Thoracic aorta (tissue), 2 donors: ENCODE data around the gene TTC13. TPM values are rescaled to one million over a fixed set of nuclear protein-coding genes. Genes with fewer than 3 reads are reported as not detected.

Experiments
- ATAC-seq: fragments of 150-250 bp; one replicate; pipeline ENCODE4 v1.8.0; 2017; ENCODE audit warnings: low read depth; ENCODE audit not compliant: insufficient number of reproducible peaks, low FRiP score
- DNase-seq: peaks from one replicate; pipeline ENCODE4 v3.0.0-alpha.2; 2020; ENCODE audit warnings: low spot score
- H3K27ac ChIP-seq, 2 donors: fragments of 200-600 bp; sonication (generic); 1 replicate in 1 of 2; 2 replicates in 1 of 2; pipeline ENCODE4 v1.5.1; 2016; ENCODE audit warnings: mild to moderate bottlenecking in 2 of 2, moderate library complexity in 2 of 2
- H3K27me3 ChIP-seq: fragments of 200-600 bp; sonication (generic); replicated peaks from 2 replicates; pipeline ENCODE4 v1.6.0; 2016; ENCODE audit warnings: mild to moderate bottlenecking; ENCODE audit not compliant: insufficient read depth
- H3K36me3 ChIP-seq: fragments of 200-600 bp; sonication (generic); one replicate; pipeline ENCODE4 v1.5.1; 2016
- H3K4me1 ChIP-seq, 2 donors: fragments of 200-600 bp; sonication (generic); 1 replicate in 1 of 2; 2 replicates in 1 of 2; pipeline versions ENCODE4 v1.5.1 to v1.6.0; 2016; ENCODE audit warnings: low read depth in 2 of 2, mild to moderate bottlenecking in 1 of 2; ENCODE audit not compliant: control insufficient read depth in 1 of 2
- H3K4me3 ChIP-seq: fragments of 200-600 bp; sonication (generic); 2 replicates; pipeline ENCODE4 v1.5.1; 2016; ENCODE audit warnings: mild to moderate bottlenecking
- H3K9me3 ChIP-seq: fragments of 200-600 bp; sonication (generic); 2 replicates; pipeline ENCODE4 v1.5.1; 2016
- CTCF ChIP-seq: fragments of 200-600 bp; sonication (generic); IDR thresholded peaks from one replicate; pipeline ENCODE4 v1.5.1; 2019; ENCODE audit warnings: antibody characterized with exemption
- total RNA-seq, 2 donors: library from RNA; depleted of rRNA; stranded (reverse); fragments of >200 nt; gene quantifications; one replicate each; pipeline versions ENCODE4 v1.1.0 to v1.2.3, GENCODE V29; 2016

Gene TTC13
- total RNA-seq, 2 donors from 2014 or later = 35.0 to 66.1 TPM

GRCh38 chr1:231001892-231002291, 23.2 kb upstream of the TTC13 start:
- no peak for DNase-seq
- no peaks in the 10 kb centered on the region for H3K4me1 ChIP-seq
- peaks cover 33% of the 10 kb centered on the region for H3K36me3 ChIP-seq
- H3K27ac ChIP-seq = no peak overlapping the region
- TF ChIP-seq CTCF = no peak
- ATAC-seq = no peak
- no peaks in the 10 kb centered on the region for H3K27me3 ChIP-seq
- peaks cover 25% of the 10 kb centered on the region for H3K9me3 ChIP-seq
- H3K4me3 ChIP-seq = no peak overlapping the region

- H3K4me3 ChIP-seq = no peak overlapping the region
- no peak for TF ChIP-seq CTCF
- H3K27ac ChIP-seq = no peak overlapping the region
- DNase-seq = no peak
- H3K4me1 ChIP-seq = no peaks in the 10 kb centered on the region
- ATAC-seq = no peak
- peaks cover 33% of the 10 kb centered on the region for H3K36me3 ChIP-seq
- peaks cover 20% of the 10 kb centered on the region for H3K9me3 ChIP-seq
- H3K27me3 ChIP-seq = no peaks in the 10 kb centered on the region
Measured at GRCh38 chr1:231000639-231001038, 22.0 kb upstream of the TTC13 start.

- H3K36me3 ChIP-seq = peaks cover 34% of the 10 kb centered on the region
- TF ChIP-seq CTCF = no peak
- ATAC-seq = no peak
- no peak overlapping the region for H3K4me3 ChIP-seq
- H3K4me1 ChIP-seq = no peaks in the 10 kb centered on the region
- no peak overlapping the region for H3K27ac ChIP-seq
- DNase-seq = no peak
- peaks cover 15% of the 10 kb centered on the region for H3K9me3 ChIP-seq
- H3K27me3 ChIP-seq = no peaks in the 10 kb centered on the region
Measured at GRCh38 chr1:231000201-231000600, 21.5 kb upstream of the TTC13 start.

GRCh38 chr1:230994860-230995259, 16.2 kb upstream of the TTC13 start:
- no peaks in the 10 kb centered on the region for H3K9me3 ChIP-seq
- H3K27me3 ChIP-seq = no peaks in the 10 kb centered on the region
- no peak for TF ChIP-seq CTCF
- no peak overlapping the region for H3K4me3 ChIP-seq
- ATAC-seq (no peak), DNase-seq (no peak)
- peaks cover 33% of the 10 kb centered on the region for H3K36me3 ChIP-seq
- H3K27ac ChIP-seq = no peak overlapping the region
- H3K4me1 ChIP-seq = no peaks in the 10 kb centered on the region

GRCh38 chr1:230992100-230992774, 13.6 kb upstream of the TTC13 start:
- DNase-seq = no peak
- Histone ChIP-seq H3K4me1 (no peaks in the 10 kb centered on the region), H3K9me3 (no peaks in the 10 kb centered on the region), H3K27ac (no peak overlapping the region), H3K27me3 (no peaks in the 10 kb centered on the region), H3K36me3 (peaks cover 9% of the 10 kb centered on the region), H3K4me3 (no peak overlapping the region)
- no peak for ATAC-seq
- TF ChIP-seq CTCF = no peak
